IMR-90 (cell line): Measurements from ENCODE around the gene MYCBP2. TPM values are rescaled to one million over a fixed set of nuclear protein-coding genes. Genes with fewer than 3 reads are reported as not detected.

ENCODE experiments used
- ATAC-seq: fragments of 200-7000 bp; cut with Tn5 transposase; 2 replicates; pipeline ENCODE4 v1.9.1; 2020; ENCODE audit warnings: low read depth, mild to moderate bottlenecking, moderate library complexity
- BruUV-seq: library from RNA; stranded (reverse); fragments of 400-500 nt; replicated peaks from 2 replicates; lab custom pipeline; 2021; lab: Mats Ljungman, UMichigan
- CTCF ChIA-PET: fragments of 300-600 bp; formaldehyde crosslinking; extraction: SDS; loops from one replicate; lab custom pipeline; 2021; ENCODE audit warnings: antibody characterized with exemption; lab: Yijun Ruan, JAX
- POLR2A ChIA-PET: fragments of 300-600 bp; sonication (Branson Sonifier 250); formaldehyde crosslinking; loops from one replicate; lab custom pipeline; 2022; ENCODE audit warnings: antibody characterized with exemption; ENCODE audit not compliant: unreplicated experiment; lab: Charles Lee
- DNase-seq: peaks from one replicate; pipeline ENCODE4 v3.0.0; 2013
- H2AFZ ChIP-seq: replicated peaks from 2 replicates; pipeline ENCODE3; 2013; ENCODE audit warnings: low read length, mild to moderate bottlenecking; ENCODE audit not compliant: poor library complexity
- H2AK5ac ChIP-seq: 2 replicates; pipeline ENCODE4 v1.6.1; 2013; ENCODE audit warnings: low read depth, low read length, inconsistent platforms
- H2AK9ac ChIP-seq: replicated peaks from 2 replicates; pipeline ENCODE3; 2013; ENCODE audit warnings: mild to moderate bottlenecking, low read depth, low read length, moderate library complexity; ENCODE audit not compliant: poor library complexity
- H2BK120ac ChIP-seq: 2 replicates; pipeline ENCODE4 v1.6.1; 2013; ENCODE audit warnings: low read depth, low read length, inconsistent platforms
- H2BK15ac ChIP-seq: 3 replicates; pipeline ENCODE4 v1.6.1; 2013; ENCODE audit warnings: low read depth, low read length, inconsistent platforms
- H2BK20ac ChIP-seq: 2 replicates; pipeline ENCODE4 v1.6.1; 2013; ENCODE audit warnings: low read depth, mild to moderate bottlenecking, inconsistent platforms, low read length, moderate library complexity
- H2BK5ac ChIP-seq: 2 replicates; pipeline ENCODE4 v1.6.1; 2013; ENCODE audit warnings: mild to moderate bottlenecking, low read depth, low read length, inconsistent platforms; ENCODE audit not compliant: poor library complexity, severe bottlenecking
- H3K14ac ChIP-seq: replicated peaks from 2 replicates; pipeline ENCODE4 v1.6.1; 2013; ENCODE audit warnings: low read depth, low read length, inconsistent platforms
- H3K18ac ChIP-seq: 2 replicates; pipeline ENCODE4 v1.6.1; 2013; ENCODE audit warnings: low read depth, low read length, control low read depth
- H3K23ac ChIP-seq: 2 replicates; pipeline ENCODE4 v1.6.1; 2013; ENCODE audit warnings: low read depth, low read length, inconsistent platforms
- H3K27ac ChIP-seq: 2 replicates; pipeline ENCODE4 v1.5.1; 2013; ENCODE audit warnings: mild to moderate bottlenecking, control low read depth, low read length; ENCODE audit not compliant: insufficient read depth
- H3K27me3 ChIP-seq: 2 replicates; pipeline ENCODE4 v1.6.1; 2013; ENCODE audit warnings: low read length; ENCODE audit not compliant: control insufficient read depth, insufficient read depth
- H3K36me3 ChIP-seq: 2 replicates; pipeline ENCODE4 v1.6.1; 2013; ENCODE audit warnings: low read length, mixed read lengths; ENCODE audit not compliant: control insufficient read depth, insufficient read depth
- H3K4ac ChIP-seq: 2 replicates; pipeline ENCODE4 v1.6.1; 2013; ENCODE audit warnings: low read depth, low read length, inconsistent platforms
- H3K4me1 ChIP-seq: 2 replicates; pipeline ENCODE4 v1.6.1; 2013; ENCODE audit warnings: low read length, mixed read lengths; ENCODE audit not compliant: control insufficient read depth, insufficient read depth
- H3K4me2 ChIP-seq: 2 replicates; pipeline ENCODE4 v1.6.1; 2013; ENCODE audit warnings: low read depth, mild to moderate bottlenecking, control low read depth, low read length, moderate library complexity
- H3K4me3 ChIP-seq: 2 replicates; pipeline ENCODE4 v1.5.1; 2013; ENCODE audit warnings: low read depth, mild to moderate bottlenecking, control low read depth, low read length, moderate library complexity; ENCODE audit not compliant: insufficient read depth
- H3K56ac ChIP-seq: 2 replicates; pipeline ENCODE4 v1.6.1; 2013; ENCODE audit warnings: low read length, inconsistent platforms; ENCODE audit not compliant: insufficient read depth; ENCODE audit errors: extremely low read depth
- H3K79me1 ChIP-seq, 2 experiments: 2 replicates each; pipeline ENCODE4 v1.6.1; 2013; ENCODE audit warnings: low read length in 2 of 2, inconsistent platforms in 1 of 2, low read depth in 1 of 2
- H3K9ac ChIP-seq: 2 replicates; pipeline ENCODE4 v1.6.1; 2013; ENCODE audit warnings: low read depth, low read length, control low read depth
- H3K9me1 ChIP-seq: 2 replicates; pipeline ENCODE4 v1.6.1; 2013; ENCODE audit warnings: low read length, inconsistent platforms; ENCODE audit not compliant: insufficient read depth
- H3K9me3 ChIP-seq: 2 replicates; pipeline ENCODE4 v1.6.1; 2013; ENCODE audit warnings: low read length; ENCODE audit not compliant: control insufficient read depth, insufficient read depth
- H4K20me1 ChIP-seq: 2 replicates; pipeline ENCODE4 v1.6.1; 2013; ENCODE audit warnings: low read length, inconsistent platforms; ENCODE audit not compliant: insufficient read depth
- H4K5ac ChIP-seq: 2 replicates; pipeline ENCODE4 v1.6.1; 2013; ENCODE audit warnings: mild to moderate bottlenecking, low read depth, low read length, control low read depth
- H4K8ac ChIP-seq, 2 experiments: 2 replicates each; pipeline ENCODE4 v1.6.1; 2013; ENCODE audit warnings: low read depth in 2 of 2, low read length in 2 of 2, control low read depth in 1 of 2, inconsistent platforms in 1 of 2
- H4K91ac ChIP-seq: 2 replicates; pipeline ENCODE4 v1.6.1; 2013; ENCODE audit warnings: low read depth, low read length, inconsistent platforms; ENCODE audit not compliant: insufficient read depth
- RFX5 ChIP-seq: IDR thresholded peaks from 2 replicates; pipeline ENCODE4 v1.8.0; 2012; ENCODE audit warnings: low read depth, mild to moderate bottlenecking, low read length, moderate library complexity
- WGBS, 2 experiments: methylation state at CpG; one replicate each; pipeline versions ENCODE4 v1.1.5 to v1.1.7; 2013; ENCODE audit warnings: missing lambda C conversion rate in 2 of 2; ENCODE audit not compliant: insufficient read length in 1 of 2; ENCODE audit errors: extremely low coverage in 2 of 2; 5-methylcytosine and 5-hydroxymethylcytosine counted together
- dilution Hi-C: fragments of 300-500 bp; cut with HindIII; formaldehyde crosslinking; loops from one replicate; pipeline ENCODE4 v1.14.3; 2018; ENCODE audit warnings: low sequenced_read_pairs; ENCODE audit not compliant: unreplicated experiment
- in situ Hi-C: fragments of 300-500 bp; cut with MboI; formaldehyde crosslinking; loops from 3 replicates; pipeline ENCODE4 v1.14.3; 2019; ENCODE audit warnings: low sequenced_read_pairs, inconsistent platforms, mixed read lengths
- intact Hi-C: fragments of 100-400 bp; cut with micrococcal nuclease; formaldehyde crosslinking; loops from 2 replicates; pipeline ENCODE4 v1.10.0; 2022
- polyA plus RNA-seq, 3 experiments: library from polyadenylated mRNA; depleted of rRNA; stranded (reverse); fragments of >200 nt; gene quantifications; 2 replicates each; pipeline ENCODE4 v1.2.3, GENCODE V29; 2012; ENCODE audit warnings: low replicate concordance in 1 of 3
- total RNA-seq: library from RNA; depleted of rRNA; stranded (reverse); fragments of >200 nt; gene quantifications from 2 replicates; pipeline ENCODE4 v1.2.3, GENCODE V29; 2012

Gene MYCBP2
- total and polyA plus RNA-seq, 2 of the 4 experiments (the other 2 are of a cell fraction), result 20.1 to 43.2 TPM

GRCh38 chr13:77095288-77095687 is 231.6 kb downstream of the MYCBP2 start:
- Histone ChIP-seq H2BK20ac (no peak overlapping the region), H3K56ac (no peak overlapping the region), H3K27ac (no peak overlapping the region), H3K79me1 (no peaks in the 10 kb centered on the region), H2BK15ac (no peak overlapping the region), H3K14ac (no peak overlapping the region), H3K4me3 (no peak overlapping the region), H3K4ac (no peak overlapping the region), H3K23ac (no peak overlapping the region), H4K91ac (no peak overlapping the region), H3K27me3 (no peaks in the 10 kb centered on the region), H2AK9ac (no peak overlapping the region), H2AK5ac (no peak overlapping the region), H3K4me2 (no peak overlapping the region), H2AFZ (no peak overlapping the region), H2BK120ac (no peak overlapping the region), H3K4me1 (no peaks in the 10 kb centered on the region), H4K8ac (no peak overlapping the region), H4K5ac (no peak overlapping the region), H2BK5ac (no peak overlapping the region), H3K9me3 (no peaks in the 10 kb centered on the region), H3K36me3 (peaks cover 17% of the 10 kb centered on the region), H3K18ac (no peak overlapping the region), H4K20me1 (no peaks in the 10 kb centered on the region), H3K9ac (no peak overlapping the region), H3K9me1 (no peaks in the 10 kb centered on the region)
- in situ Hi-C loops (no loop called here), dilution Hi-C loops (no loop called here), intact Hi-C loops (no loop called here)
- TF ChIP-seq RFX5, result no peak
- BruUV-seq, result no TSS peak
- ChIA-PET CTCF (no interaction called here), POLR2A (no interaction called here)
- DNase-seq (no peak), ATAC-seq (no peak)
- no CpG with 5 or more reads among the region's 4 CpGs for WGBS, 2 experiments
